ENCODE data around the gene CHML.

- TF ChIP-seq MAX (IDR thresholded peaks at IDR 0.05) (no peak), RAD21 (IDR thresholded peaks at IDR 0.05 in 1 of 2, conservative IDR thresholded peaks at IDR 0.05 in 1 of 2; ENCODE audit: low read depth in 2 of 2, low read length in 2 of 2) (no peak), CTCF (IDR thresholded peaks at IDR 0.05; ENCODE audit: control extremely low read depth in 1 of 3, insufficient read depth in 1 of 3, low read depth in 1 of 3, low read length in 3 of 3) (no peak)
Measured at GRCh38 chr1:241637604-241638003, 2.6 kb downstream of the CHML start.

Data from H1 (cell line).